Myocyte (in vitro differentiated cells): ENCODE measurements around the gene IFIH1. TPM values are rescaled to one million over a fixed set of nuclear protein-coding genes. Genes with fewer than 3 reads are reported as not detected.

ENCODE experiments used
- DNase-seq: peaks from one replicate; pipeline ENCODE4 v3.0.0-alpha.2; 2012; ENCODE audit warnings: low read depth
- total RNA-seq: library from RNA; depleted of rRNA; stranded (reverse); fragments of >200 nt; gene quantifications from 2 replicates; pipeline ENCODE4 v1.2.3, GENCODE V29; 2014

The IFIH1 gene
- total RNA-seq, 1 donor from 2014 or later, result 5.1 TPM

DNA sequence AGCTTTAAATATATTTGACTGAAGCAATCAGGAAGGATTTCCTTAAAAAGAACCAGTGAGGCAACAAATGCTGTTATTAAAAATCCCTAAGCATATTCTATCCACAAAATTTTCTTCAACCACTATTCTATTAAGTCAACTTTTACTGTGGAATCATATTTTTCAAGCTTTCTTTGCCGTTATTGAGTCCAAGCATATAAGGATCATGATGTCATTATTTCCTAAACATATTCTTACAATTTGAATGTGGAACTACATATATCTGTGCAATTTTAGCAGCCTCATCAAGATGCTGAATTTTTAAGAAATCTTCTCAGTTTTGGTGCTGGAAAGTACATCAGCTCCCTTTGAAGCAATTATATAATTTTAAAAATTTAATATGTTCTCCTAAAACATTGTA, 5.6 kb downstream of the IFIH1 start:
- no peak for DNase-seq

DNA sequence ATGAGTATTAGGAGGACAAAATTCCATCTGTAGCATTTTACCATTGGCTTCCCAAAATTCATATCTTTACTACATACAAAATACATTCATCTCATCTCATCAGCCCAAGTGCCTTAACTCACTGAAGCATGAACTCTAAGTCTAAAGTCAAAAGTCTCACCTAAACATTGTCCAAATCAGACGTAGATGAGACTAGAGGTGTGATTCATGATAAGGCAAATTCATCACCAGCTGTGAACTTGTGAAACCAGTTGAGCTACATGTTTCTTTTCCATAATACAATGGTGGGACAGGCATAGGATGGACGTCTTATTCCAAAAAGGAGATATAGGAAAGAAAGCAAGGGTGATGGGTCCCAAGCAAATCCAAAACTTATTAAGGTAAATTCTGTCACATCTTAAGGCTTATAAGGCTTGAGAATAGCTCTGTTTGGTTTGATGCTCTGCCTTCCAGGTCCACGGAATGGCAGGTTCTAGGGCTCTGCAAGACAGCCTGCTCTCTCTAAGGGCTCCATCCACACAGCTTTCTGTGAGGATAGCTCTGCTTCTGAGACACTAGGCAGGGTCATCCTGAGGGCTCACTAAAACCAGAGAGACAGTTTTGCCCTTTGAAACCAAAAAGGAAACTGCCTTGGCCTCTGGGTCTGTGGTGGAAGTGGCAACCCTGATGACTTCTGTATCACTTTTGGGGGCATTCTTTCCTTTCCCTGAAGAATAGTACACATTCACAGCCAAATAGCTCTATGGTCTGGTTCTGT, 9.6 kb downstream of the IFIH1 start:
- no peak for DNase-seq

DNA sequence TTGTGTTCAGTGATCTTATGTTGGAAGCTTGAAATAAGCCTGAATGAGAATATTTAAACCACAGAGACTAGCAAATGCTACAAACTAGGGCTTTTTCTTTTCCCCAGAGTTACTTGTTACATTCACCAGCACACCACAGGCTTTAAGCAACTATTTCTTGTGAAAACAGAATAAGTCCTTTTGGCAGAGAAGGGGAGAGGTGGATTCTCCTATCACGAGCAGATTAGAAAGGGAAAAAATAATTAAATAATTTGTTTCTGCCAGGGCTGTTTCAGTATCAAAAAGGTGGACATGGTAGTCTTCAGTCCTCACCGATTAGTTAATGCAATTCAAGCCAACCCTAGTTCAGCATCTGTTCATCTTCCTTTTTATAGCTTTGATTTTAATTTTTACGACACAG, 12.6 kb downstream of the IFIH1 start:
- no peak for DNase-seq

DNA sequence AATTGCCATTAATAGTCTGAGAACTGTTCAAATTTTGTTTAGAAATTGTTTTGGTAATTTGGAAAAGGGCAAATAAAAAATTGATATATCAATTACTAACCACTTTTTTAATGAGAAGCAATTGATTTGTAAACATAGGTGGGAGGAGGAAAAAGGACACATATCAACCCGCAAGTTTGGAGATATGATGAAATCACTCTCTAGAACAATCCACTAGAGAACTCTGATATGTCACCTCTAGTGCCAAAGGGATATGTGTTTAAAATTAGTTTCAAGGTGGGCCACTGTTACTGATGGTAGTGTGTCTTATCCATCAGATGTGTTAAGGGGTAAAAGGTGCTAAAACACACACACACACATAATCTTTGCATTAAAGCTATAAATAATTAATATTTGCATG, 16.6 kb downstream of the IFIH1 start:
- no peak for DNase-seq

DNA sequence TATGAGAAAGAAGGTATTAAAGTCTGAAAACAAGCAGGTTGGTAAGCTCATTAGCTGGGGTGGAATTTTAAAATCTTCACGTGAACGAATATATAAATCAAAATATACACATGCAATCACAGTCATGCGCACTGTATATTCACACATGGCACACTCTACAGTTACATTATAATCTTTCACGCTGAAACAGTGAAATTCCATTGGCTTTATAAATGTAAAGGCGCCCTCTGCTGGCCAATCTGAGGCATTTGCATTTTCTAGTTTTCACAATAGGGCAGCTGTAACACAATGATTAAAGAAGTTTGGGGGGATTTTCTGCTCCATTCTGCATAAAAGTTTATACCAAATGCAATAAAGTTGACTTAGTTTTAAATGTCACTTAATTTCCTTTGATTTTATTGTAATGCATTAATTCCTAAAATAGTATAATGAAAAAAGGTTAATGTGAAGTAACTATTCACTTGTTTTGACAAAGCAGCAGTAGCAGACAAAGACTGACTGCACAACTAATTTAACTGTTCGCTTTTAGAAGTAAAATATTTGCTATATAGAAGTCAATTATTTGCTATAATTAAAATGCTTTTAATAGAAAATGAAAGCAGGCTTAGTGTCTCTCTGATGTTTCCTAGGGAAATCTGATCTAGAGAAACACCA, 17.2 kb downstream of the IFIH1 start:
- peak; percentile 67 for DNase-seq

DNA sequence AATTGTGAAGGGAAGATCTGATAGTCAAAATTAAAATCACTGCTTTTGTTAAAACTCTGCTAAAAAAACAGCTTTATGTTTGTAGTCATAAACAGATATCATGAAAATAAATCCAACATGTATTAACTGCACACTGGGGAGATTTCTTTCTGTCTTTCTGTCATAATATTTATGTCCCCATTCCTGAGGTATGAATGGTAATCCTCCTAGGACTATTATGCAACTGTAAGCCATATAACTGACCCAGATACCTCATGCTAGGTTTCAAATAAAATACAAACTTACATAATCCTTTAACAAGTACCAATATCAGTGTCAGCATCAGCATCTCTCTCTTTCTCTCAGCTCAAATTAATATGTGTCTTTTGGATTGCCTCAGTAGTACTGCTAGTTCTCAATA, 18.2 kb downstream of the IFIH1 start:
- DNase-seq, result no peak

DNA sequence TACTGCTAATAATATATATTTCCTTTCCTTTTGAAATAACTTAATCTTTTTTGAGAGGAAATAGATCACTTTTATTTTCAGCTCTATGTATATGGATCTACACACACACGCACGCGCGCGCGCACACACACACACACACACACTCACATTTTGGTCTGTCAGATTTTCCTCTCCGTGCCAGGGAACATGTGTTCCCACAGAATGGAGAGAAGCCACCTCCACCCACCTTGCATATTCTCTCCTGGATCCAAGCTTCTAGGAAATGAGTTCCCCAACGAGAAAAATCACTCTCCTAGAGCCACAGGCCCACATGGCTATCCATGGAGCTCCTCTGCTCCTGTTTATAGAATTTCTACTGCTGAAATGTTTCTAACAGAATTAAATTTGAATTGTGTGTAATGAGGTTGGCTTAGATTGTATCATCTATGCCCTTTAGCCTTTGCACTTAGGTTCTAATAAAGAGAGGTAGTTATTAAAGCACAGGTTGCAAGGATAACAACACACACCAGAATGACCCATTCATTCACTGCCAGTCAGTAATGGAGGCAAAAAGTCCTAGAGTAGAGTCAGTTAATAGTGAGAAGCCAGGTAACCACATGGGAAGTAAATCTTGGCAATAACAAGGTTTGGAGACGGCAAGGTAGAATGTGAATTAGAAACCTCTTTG, 19.7 kb downstream of the IFIH1 start:
- no peak for DNase-seq

DNA sequence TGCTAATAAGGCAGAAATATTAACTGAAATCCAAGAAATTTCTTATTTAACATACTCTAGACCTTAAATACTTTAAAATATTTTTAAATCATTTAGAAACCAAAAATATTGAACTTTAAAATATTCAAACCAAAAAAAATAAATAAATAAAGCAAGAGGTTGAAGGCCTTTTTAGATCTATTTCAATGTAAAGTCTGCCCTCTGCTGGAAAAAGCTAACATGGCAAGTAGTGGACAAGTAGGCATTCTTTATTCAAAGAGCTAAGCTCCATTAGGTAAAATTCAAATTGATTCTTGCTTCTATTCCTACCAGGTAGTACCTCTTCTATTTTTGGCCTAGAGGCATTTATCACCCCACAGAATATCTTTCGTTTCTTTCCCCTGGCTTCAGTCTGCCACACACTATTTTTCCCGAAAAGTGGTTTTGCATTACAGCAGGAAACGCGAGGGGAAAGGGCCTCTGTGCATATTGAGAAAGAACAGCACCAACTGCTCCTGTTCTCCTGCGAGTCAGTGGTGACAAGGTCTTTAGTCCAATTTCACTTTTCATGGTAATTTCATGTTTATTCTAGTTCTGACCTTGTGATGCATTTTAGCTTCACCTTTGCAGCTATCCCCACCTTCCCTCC, 20.4 kb downstream of the IFIH1 start:
- peak; percentile 85 for DNase-seq

DNA sequence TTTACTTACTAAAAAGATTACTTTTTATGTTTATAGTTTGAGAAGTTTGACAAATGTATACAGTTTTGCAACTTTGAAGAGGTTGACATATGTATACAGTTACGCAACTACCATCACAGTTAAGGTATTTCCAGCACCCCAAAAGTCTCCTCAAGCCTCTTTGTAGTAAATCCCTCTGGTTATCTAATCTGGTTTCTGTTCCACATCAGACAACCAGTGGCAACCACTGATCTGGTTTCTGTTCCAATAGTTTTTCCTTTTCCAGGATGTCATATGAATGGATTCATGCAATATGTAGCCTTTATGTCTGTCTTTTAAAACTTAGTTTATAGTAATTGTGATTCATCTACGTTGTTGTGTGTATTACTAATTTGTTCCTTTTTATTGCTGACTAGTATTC, 23.5 kb downstream of the IFIH1 start:
- DNase-seq, result no peak

DNA sequence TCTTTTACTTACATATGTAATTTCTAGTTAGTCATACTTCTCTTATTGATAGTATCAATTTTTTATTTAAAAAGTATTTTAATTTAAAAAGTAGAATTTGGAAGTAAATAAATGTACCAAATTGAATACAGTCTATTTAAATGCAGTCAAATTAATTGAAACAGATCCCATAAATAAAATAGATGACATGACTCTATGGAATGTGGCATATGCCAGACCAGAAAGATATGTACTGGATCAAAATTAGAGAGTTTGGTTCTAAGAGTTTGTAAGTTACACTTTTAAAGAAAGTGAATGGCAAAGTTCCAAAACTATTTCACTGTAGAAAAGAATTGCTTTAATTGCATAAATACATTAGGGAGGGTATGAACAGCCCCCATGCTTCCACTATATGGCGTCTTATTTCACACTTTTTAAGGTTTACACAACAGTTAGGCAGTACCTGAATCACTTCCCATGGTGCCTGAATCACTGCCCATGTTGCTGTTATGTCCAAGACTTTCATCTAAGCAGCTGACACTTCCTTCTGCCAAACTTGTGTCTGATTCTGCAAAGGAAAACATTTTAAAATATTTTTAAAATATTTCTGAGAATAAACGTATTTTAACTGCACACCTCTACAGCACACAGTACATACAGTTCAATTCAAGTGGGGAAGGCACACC, 25.2 kb downstream of the IFIH1 start:
- no peak for DNase-seq

DNA sequence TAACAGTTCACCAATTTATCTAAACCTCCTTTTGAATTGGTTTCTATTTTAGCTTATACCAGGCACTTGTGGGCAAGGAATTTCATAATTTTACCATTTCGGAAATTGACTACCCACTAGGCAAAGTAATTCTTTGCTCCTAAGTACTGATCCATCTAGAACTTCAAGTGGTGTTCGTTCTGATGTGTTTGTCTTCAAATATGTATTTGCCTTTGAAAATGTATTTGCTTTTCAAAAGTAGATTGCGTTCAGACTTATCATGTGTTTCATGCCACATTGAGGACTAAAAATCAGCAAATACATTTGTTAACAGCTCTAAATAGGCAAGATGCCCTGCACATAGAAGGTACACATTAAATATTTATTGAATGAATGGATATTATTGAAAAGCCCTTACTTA, 26.7 kb downstream of the IFIH1 start:
- no peak for DNase-seq

DNA sequence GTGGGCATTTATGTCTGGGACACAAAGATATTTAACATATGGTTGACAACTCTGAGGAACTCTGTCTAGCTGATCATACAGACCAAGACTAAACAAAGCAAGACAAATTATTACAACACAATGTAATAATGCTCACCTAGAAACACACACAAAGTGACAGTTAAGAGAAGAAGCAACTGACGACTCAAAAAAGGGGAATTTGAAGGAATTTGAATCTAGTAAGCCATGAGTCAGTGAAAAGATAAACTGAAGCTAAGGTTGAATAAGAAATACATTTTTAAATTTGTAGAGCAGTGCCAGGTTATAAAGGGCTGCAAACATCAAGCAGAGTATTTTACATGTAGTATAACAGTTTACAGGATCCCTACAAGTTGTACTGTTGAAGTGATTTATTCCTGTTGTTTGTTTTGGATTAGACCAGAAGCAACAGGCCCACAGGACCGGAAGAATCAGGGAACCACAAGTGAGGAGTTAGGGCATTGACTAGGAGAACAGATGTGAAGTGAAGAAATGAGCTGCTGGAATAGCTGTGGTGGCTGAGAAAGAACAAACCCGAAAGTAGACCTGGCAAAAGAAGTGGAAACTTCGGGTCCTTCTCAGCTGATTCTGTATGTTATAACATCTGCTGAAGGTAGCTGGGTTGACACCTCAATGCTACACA, 35.6 kb downstream of the IFIH1 start:
- peak; percentile 49 for DNase-seq

DNA sequence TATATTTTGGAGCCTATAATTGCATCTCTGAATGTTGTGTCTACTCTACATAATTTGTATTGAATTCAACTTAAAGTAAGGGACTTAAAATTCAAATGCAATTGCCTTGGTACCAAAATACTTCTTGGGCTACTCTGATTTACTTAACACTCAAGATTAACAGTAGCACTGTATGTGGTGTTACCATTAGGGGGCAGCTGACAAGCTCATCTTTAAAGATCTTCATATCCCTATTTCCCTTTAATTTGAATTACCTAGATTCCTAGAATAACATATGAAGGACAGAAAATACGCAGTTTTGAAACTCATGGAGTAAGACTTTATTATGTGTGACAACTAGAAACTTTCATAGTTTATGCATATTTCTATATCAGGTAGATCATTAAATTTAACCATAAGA, 37.8 kb downstream of the IFIH1 start:
- DNase-seq, result no peak

DNA sequence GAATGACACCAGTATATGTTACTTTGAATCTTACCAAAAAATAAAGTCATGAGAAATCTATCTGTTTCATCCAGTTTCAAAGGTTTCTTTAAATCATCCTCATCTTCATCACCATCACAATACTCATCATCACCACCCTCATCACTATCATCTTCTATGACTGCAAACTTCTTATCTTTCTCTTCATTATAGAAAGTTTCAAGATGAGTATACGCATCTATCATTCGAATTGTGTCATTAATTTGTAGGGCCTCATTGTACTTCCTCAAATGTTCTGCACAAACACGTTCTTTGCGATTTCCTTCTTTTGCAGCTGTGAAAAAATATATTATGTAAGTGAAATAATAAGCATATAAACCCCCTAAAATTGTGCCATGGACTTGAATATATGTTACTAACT, 41.1 kb downstream of the IFIH1 start:
- no peak for DNase-seq

DNA sequence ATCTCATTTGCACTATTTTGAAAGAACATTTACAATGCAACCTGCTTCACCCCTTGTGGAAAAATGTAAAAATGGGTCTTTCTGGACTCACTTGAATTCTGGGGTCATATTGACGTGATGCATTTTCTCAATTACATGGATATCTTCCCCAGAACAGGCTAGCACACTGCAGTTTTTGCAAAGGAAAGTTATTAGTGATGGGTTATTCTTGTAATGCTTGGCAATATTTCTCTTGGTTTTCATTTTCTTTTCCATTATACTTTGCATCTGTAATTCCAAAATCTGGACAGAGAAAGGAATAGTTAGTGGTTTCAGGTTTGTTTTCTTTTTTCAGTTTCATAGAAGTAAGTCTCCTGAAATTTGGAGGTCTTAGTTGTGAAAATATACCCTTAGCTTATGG, 50.5 kb downstream of the IFIH1 start:
- no peak for DNase-seq

DNA sequence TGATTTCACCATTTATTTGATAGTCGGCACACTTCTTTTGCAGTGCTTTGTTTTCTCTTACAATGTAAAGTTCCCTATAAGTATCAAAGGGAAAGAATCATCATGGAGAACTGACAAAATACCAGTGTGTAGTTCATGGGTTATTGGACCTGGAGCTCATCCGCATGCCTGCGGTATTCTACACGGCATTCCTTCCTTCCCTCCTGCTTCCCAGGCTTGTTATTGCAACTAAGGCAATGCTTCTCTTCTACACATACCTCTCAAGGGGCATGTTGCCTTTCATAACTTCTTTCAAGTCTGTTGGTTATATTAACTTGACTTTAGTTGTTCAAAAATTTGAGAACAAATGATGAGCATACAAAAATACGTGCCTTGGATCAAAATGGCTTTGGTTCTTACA, 51.0 kb downstream of the IFIH1 start:
- no peak for DNase-seq

DNA sequence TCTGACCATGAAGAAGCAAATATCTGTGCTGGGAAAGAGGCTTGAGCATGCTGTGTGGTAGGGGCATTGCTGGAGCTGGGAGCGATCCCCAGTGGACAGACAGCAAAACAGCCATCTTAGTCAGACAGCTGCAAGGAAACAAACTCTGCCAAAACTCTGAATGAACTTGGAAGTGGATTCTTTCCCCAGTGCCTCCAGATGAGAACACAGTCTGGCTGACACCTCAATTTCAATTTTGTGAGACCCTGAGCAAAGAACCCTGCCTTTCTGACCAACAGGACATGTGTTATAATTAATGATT, 52.1 kb downstream of the IFIH1 start:
- peak; percentile 44 for DNase-seq

DNA sequence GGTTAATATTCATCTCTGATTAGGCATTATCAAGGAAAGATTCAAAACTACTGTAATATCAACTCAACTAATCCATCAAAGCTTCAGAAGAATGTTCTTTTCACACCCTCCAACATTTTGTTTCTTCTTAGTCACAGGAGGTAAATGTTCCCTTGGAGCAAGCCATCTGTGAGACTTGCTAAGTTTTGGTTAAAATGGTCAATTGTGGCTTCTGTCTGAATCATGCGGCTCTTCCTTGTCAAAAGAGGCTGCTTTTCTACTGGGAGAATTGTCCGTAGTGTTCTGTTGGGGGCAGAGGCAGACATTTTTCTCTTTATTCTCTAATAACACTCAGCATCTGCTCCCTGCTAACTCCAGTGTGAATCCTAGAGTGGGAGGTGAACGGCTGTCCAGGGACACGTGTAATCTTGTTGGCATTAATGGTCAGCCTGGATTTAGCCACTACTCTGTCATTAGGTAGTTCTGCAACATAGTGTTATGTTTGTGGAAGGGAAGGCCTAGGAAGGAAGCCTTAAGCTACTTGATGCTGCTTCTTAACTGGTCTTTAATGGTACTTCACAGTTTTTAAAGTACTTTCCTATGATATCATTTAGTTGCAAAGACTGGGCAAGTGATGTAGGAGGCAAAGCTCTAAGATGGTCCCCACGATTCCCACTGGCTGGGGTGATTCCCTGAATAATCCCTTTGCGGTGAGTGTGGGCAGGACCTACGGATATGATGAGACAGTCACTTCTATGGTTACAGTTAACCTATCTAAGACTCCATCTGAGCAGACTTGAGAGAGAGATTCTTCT, 52.6 kb downstream of the IFIH1 start:
- no peak for DNase-seq

DNA sequence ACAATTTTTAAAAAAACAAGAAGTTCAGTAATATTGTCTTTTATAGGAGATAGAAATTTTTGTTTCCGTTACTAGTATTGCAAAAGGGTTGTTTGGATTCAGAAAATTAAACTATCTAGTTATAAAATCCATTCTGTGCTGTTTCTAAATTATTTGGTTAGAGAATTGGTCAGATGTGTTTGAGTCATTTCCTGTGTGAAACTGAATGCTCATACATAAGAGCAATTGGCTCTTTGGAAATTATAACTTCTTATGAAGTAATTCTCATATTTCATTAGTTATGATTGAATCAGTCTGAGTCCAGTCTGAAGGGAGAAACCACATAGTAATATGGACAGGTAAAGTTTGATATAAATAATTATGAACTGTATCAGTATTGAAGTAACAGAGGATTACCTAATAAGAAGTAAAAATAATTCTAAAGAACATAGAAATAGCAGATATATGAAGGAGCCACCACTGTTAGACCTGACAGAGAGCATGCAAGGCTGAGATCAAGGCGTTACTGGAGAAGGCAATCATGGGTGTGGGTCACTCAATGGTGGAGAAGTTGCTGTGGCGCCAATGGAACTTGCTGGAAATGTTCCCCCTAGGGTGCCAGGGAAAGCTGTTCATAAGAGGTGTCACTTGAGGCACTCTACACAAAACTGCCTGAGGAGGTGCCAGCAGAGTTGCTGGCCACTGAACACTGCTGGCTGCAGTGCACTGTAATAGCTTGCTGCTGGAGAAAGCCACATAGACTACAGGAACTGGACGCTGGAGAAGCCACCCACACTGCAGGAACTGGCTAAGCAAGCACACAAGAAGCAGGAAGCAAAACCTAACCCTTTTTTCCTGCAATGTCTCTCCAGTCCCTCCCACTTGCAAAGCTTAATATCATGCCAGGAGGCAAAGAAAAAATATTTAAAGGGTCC, 57.2 kb downstream of the IFIH1 start:
- DNase-seq, result peak; percentile 65
